Heart left ventricle (tissue), 13 donors: ENCODE measurements around the gene ITPR3.

Source experiments
- POLR2A ChIP-seq, 2 donors: fragments of 450-650 bp; IDR thresholded peaks; one replicate each; pipeline ENCODE4 v1.6.1; 2017; ENCODE audit warnings: antibody characterized with exemption in 2 of 2, mild to moderate bottlenecking in 2 of 2, moderate library complexity in 2 of 2
- TF ChIP-seq, protein P1 (sequence below), 12 donors: fragments of 200-600 bp; sonication (generic) in 4 of 12; IDR thresholded peaks; one replicate each; pipeline versions ENCODE4 v1.5.0 to v1.8.0; 2018 to 2022; ENCODE audit warnings: antibody characterized with exemption in 12 of 12, mild to moderate bottlenecking in 5 of 12
- donor health status: ischemic (EF 13 %, LVEDD 7.1; RV severe dilation, severe dysfunction).
- donor health status: DM: no; HTN: yes; CAD: no.
- donor health status: DM: no; HTN: no; CAD: no.
- donor health status: ischemic (EF 25% LVEDD 6.9; RV normal size, moderate dysfunction).
- donor health status: ischemic (EF 25% LVEDD 5.7; RV mildly dilated, moderate dysfunction).
- donor health status: ischemic (EF 35%, LVEDD 5.7; RV mildly dilated, moderate dysfunction).
- donor health status: nonischemic (EF 11% LVEDD 7.7; RV severe dilation, severe dysfunction).
- donor health status: DM: yes; HTN: yes; CAD: no.
- donor health status: PGD.
- donor health status: ischemic (EF 29% LVEDD 5.4; RV normal size, mild dysfunction).
- donor health status: nonischemic (EF 23%, LVEDD 6.1; RV moderate dilation, normal function).

- TF ChIP-seq, protein P1, sequence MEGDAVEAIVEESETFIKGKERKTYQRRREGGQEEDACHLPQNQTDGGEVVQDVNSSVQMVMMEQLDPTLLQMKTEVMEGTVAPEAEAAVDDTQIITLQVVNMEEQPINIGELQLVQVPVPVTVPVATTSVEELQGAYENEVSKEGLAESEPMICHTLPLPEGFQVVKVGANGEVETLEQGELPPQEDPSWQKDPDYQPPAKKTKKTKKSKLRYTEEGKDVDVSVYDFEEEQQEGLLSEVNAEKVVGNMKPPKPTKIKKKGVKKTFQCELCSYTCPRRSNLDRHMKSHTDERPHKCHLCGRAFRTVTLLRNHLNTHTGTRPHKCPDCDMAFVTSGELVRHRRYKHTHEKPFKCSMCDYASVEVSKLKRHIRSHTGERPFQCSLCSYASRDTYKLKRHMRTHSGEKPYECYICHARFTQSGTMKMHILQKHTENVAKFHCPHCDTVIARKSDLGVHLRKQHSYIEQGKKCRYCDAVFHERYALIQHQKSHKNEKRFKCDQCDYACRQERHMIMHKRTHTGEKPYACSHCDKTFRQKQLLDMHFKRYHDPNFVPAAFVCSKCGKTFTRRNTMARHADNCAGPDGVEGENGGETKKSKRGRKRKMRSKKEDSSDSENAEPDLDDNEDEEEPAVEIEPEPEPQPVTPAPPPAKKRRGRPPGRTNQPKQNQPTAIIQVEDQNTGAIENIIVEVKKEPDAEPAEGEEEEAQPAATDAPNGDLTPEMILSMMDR (IDR thresholded peaks at IDR 0.05): no peak
- no peak for TF ChIP-seq POLR2A (IDR thresholded peaks at IDR 0.05)
Measured at GRCh38 chr6:33662318-33662717, 41.2 kb downstream of the ITPR3 start.
